Subcutaneous adipose tissue (tissue), 4 donors: ENCODE measurements around the gene DEAF1. TPM values are rescaled to one million over a fixed set of nuclear protein-coding genes. Genes with fewer than 3 reads are reported as not detected.

Experiments
- total RNA-seq, 4 donors: library from RNA; depleted of rRNA; stranded (reverse); fragments of >200 nt; gene quantifications; one replicate each; pipeline ENCODE4 v1.1.0, GENCODE V29; 2016
- TF ChIP-seq, protein P1 (sequence below): fragments of 450-650 bp; IDR thresholded peaks from one replicate; pipeline ENCODE4 v1.5.1; 2016; ENCODE audit warnings: low read depth, mild to moderate bottlenecking, control low read depth, antibody characterized with exemption, moderate library complexity

DEAF1 gene
- total RNA-seq, 4 donors from 2014 or later: 14.0 to 28.4 (median 18.4) TPM

DNA sequence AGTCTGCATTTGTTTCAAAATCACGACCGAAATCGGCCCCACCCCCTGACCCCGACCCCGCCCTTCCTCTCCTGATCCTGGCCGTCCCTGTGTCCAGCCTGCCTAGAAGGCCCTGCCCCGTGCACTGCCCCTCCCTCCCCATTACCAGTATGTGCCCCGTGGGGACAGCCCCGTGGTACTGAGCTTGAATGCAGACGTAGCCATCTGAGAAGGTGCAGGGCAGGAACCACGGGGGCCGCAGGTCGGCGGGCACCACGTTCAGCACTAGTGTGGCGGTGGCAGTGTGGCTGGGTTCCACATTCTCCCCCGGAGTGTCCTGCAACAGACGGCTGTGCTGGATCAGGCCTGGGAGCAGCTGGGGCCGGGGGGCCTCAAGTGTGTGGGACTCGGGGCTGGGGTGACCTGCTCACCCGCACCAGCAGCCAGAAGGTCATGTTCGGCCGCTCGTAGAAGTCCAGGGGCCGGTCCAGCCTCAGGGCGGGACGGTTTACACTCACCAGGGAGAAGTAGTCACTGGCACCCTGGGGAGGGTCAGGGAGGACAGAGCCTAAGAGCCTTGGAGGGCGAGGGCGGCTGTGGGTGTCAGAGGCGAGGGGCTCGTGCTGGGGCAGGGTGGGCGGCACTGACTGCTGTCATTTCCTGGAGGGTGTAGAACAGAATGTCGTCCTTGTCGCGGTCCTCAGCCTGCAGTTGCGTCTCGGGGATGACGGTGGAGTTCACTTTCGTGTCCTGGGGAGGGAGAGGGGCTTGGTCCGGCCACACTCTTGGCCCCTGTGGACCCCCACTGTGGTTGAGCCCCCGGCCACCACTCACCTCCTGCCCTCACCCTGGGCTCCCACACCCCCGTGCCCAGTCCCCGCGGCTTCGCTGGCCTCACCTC, 73.8 kb downstream of the DEAF1 start:
- TF ChIP-seq, protein P1, sequence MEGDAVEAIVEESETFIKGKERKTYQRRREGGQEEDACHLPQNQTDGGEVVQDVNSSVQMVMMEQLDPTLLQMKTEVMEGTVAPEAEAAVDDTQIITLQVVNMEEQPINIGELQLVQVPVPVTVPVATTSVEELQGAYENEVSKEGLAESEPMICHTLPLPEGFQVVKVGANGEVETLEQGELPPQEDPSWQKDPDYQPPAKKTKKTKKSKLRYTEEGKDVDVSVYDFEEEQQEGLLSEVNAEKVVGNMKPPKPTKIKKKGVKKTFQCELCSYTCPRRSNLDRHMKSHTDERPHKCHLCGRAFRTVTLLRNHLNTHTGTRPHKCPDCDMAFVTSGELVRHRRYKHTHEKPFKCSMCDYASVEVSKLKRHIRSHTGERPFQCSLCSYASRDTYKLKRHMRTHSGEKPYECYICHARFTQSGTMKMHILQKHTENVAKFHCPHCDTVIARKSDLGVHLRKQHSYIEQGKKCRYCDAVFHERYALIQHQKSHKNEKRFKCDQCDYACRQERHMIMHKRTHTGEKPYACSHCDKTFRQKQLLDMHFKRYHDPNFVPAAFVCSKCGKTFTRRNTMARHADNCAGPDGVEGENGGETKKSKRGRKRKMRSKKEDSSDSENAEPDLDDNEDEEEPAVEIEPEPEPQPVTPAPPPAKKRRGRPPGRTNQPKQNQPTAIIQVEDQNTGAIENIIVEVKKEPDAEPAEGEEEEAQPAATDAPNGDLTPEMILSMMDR: no peak

DNA sequence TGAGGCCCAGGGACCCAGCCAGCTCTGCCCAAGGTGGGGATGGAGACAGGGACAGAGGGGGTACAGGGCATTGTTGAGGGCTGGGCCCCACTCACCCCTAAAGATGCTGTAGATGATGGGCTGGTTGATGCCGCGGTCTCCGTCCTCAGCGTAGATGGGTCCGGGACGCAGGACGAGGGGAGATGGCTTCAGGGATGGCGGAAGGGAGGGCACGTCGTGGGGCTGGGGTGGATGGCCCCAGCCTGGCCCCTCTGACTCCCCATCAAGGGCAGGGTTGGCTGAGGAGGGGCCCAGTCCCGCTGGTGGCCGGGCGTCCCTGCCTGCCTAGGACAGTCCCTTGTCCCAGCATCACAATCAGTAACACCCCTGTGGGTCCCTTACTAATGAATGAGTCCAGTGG, 74.8 kb downstream of the DEAF1 start:
- TF ChIP-seq, protein P1: no peak

DNA sequence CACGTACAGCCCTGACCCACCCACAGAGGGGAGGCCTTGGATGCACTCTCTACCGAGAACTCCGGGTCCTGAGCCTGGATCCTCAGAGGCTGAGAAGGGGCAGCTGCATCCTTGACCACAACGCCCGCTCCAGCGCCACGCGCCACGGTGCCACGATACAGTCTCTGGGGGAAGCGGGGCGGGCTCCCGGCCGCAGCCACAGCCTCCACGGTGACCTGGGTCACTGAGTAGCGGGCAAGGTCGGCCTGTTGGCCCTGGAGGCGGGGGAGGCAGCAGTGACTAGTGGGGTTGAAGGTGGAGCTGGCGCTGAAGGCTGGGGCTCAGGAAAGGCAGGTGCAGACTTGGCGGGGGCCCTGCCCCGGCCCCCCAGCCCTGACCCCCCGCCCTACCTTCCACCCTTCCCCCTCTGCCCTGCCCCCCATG, 75.4 kb downstream of the DEAF1 start:
- TF ChIP-seq, protein P1: no peak

DNA sequence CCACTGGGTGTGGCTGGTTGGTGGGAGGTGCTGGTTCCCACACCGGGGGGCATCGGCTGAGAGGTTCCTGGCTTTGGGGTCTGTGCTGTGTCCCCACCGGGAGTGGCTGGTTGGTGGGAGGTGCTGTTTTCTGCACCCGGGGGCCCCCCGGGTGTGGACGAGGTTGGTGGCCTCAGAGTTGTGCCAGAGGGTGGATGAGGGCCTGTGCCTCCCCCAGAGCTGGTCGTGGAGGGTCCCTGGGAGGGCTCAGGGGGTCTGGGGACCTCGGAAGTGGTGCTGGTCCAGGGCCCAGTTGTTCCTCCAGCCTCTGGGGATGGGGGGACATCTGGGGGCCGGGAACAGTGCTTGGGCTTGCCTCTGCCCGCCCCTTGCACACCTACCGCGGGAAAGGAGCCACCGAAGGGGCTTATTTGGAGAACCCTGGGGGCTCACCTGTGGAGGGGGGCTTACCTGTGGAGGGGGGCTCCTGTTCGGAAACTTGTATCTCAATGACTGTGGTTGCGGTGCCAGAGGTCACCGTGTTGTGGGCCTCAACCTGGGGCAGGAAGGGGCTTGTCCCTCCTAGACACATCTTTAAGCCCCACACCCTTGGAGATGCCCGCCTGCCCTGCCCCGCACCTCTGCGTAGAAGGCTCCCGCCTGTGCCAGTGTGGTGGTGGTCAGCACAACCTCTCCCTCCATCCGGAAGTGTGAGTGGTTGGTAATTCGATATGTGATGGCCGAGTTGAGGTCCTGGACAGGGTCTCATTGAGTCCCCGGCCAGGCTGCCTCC, 76.0 kb downstream of the DEAF1 start:
- TF ChIP-seq, protein P1: no peak

DNA sequence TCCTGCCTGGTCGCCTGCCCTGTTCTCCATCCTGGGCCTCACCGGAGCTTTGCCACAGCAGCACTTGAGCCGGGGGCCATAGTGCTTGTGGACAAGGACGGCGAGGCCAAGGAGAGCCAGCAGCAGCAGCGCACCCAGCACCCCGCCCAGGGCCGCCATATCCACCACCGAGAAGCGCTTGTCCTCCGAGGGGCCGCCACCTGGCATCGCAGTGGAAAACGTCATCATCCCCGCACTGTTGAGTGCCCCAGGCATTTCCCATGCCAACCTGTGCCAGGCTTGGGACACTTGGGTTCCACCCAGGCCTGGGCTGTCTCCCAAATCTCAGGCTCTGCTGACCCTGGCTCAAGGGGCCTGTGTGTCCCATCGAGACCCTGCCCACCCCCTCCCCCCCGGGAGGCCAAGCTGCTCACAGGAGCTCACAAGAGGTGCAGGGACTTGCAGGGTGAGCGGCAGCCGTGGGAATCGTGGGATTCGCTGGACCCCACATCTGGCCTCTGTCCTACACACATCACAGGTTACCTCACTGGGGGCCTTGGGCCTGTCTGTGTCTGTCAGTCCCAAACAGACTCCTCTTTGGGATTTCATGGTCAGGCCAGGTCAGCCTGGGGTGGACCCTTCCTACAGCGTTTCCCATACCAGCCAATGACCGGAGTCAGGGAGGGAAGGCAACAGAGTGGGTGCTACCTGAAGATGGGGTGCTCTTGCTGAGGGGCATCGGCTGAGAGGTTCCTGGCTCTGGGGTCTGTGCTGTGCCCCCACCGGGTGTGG, 76.9 kb downstream of the DEAF1 start:
- TF ChIP-seq, protein P1: no peak

DNA sequence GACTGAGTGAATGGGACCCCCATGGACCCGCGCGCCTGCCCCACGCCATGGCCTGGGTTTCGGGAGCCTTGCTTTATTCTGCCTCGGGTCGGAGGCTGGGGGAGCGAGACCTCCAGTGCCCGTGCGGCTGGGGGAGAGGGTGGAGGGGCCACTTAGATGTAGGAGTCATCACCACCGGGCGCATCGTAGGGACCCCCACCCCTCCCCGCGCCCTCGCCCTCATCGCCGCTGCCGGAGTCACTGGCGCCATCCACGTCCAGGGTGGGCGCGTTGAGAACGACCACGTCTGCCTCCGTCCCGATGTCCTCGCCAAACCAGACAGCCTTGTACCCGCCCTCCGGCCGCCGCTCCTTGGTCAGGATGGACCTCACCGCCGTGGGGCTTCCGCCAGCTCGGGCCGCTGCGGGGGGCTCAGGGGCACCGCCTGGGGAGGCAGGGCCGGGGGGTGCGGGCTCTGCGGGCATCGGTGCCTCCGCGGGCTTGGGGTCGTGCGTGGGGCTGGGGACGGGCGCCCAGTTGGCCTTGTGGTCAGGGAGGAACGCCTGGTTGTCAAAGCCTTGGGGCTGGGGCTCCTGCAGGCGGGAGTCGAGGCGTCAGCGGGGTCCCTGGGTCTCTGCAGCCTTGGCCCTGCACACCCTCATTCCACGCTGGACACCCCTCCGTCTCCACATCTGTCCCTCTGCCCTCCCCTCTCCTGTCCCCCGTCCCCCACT, 77.7 kb downstream of the DEAF1 start:
- TF ChIP-seq, protein P1: no peak
